GM18868 (cell line): ENCODE data around the gene MAPK4.

Experiments used
- ATAC-seq: cut with Tn5 transposase; IDR thresholded peaks from one replicate; pipeline ENCODE4 v1.9.1; 2021; ENCODE audit warnings: mild to moderate bottlenecking, moderate library complexity; ENCODE audit not compliant: unreplicated experiment

MAPK4 gene

DNA sequence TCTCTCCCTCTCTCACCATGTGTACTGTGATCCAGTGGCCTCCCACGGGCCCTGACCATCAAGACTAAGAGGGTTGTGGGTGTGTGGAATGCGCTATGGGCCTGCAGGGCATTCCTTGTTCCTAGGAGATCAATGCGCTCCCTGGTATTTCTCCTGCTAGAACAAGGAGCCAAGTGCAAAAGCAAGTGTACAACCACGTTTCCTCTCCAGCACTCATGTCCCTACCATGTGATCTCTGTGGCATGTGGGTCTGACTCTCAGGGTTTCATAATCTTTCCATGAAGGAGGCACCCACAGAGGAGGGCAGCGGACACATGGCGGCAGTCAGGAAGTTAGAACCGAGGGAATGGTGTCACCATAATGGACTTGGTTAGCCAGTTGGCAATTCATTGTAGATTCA is 91.4 kb downstream of the MAPK4 start:
- no peak for ATAC-seq

DNA sequence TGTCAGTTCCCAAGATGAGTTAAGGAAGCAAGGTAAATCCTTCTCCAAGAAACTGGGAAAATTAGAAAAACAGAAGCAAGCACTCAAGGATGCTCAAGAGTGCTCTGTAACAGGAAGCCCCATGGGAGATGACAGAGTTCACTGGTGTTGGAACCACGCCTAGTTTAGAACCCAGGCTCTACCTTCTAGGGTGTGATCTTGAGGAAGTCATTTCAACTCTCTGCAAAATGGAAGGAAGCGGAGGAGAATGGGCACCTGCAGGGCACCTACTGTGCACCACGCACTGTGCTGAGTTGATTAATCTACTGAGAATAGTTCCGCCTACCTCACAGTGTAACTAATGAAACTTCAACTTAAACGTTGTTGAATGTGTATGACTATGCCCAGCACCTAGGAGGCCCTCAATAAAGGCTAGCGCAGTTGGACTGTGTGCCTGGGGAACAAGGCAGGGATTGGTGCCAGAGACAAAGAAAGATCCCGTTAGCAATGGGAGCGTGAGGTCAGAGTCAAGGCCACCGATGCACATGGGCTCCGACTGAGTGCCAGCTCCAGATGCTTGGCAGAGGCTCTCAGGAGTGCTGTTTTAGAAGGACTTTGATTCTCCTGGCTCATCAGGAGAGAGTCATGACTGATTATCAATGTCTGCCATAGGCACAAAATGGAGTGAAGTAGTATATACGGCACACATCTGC is 93.7 kb downstream of the MAPK4 start:
- ATAC-seq = no peak

GRCh38 chr18:50654211-50654610 is 94.3 kb downstream of the MAPK4 start:
- no peak for ATAC-seq

DNA sequence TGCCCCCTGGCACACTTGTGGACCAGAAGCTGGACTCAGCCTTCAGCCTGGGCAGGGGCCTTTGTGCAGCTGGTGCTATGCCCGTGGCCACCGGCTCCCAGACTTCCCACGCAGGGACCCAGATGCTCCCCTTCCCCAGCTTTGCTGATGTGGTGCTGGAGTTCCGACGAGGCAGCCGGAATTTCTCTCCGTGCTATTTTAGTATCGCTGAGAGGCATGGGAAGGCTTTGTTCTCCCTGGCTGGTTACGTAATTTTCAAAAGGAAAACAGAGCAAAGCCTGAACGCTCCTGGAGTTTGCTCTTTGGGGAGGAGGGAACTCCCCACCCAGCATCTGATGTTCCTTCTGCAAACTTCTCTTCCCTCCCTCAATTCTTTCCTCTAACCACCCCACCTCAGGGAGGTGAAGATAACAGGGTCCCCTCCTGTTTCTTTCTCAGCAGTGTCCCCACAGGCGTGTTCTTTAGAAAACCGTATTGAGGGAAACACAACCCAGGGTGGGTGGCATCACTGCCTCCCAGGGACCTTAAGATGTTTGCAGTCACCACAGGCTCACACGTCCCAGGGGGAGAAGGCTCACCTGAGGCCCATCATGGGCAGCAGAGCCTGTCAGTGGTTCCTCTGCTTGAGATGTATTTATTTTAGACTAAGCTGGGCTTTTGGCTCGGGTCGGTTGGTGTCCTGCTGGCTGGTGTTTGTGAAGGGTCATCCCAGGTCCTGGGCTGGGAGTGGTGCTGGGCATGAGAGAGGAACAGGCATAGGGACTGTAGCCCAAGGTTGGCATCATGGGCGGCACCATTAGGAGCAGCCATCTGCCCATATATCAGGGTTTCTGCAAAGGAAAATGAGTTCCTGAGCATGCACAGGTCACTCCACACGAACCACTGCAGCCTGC is 95.0 kb downstream of the MAPK4 start:
- ATAC-seq = no peak

GRCh38 chr18:50656396-50656795 is 96.5 kb downstream of the MAPK4 start:
- no peak for ATAC-seq

- ATAC-seq = no peak
Observed at GRCh38 chr18:50656841-50657470, 97.1 kb downstream of the MAPK4 start.

- no peak for ATAC-seq
Observed at GRCh38 chr18:50658601-50659000, 98.7 kb downstream of the MAPK4 start.

DNA sequence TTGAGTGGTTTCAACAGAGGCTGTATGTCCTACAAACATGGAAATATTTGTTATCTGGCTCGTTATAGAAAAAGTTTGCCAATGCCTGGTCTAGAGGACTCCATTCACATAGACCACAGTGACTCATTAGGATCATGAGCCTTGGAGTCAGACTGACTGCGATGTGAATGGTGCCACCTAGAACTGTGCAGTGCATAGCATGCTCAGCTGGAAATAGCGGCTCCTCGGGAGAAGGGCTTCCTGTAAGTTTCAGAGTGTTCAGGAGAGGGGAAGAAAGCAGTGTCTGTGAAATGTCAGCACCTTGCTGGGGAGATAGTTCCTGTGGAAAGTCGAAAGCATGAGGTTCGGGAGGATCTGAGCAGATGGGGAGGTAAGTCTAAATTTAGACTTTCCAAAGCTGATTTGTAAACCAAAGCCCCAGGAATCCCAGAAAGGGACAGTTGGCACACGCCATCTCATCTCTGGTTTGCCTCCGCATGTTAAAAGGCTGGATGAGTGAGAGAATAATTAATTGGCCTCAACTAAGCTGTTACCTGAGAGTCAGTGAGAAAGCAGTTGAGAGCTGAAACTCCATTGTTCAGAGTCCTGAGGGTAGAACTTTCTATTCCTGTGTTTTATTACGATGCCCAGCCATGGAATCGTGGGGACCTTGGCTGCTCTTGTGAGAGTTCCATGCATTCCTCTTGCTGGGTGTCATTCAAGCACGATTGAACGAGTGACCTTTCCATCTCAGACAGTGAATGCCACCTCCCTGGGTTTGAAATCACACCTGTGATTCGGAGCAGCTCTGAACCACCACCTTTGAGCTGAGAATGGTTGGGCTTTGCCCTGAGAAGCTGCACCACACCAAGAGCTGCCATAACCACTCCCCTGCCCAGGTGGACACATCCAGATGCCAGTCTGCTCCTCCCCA is 99.5 kb downstream of the MAPK4 start:
- no peak for ATAC-seq

GRCh38 chr18:50661013-50661412 is 101.1 kb downstream of the MAPK4 start:
- ATAC-seq = no peak

DNA sequence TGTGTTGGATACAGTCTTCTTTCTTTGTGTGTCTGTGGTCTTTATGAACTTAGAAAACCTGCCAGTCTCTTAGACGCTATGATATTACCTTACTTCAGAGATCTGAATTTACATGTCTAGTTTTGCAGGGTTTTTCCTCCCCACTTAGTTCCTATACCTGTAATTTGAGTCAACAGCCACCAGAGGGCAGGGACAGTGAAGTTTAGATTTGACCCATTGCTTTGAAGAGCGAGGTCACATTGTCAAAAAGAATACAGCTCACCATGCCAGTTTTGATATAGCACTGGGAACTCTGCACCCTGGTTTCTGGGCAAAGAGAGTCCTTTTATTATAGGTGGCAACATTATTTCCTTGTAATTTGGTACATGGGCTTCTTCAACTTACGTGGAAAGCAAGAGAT is 102.3 kb downstream of the MAPK4 start:
- ATAC-seq = no peak

DNA sequence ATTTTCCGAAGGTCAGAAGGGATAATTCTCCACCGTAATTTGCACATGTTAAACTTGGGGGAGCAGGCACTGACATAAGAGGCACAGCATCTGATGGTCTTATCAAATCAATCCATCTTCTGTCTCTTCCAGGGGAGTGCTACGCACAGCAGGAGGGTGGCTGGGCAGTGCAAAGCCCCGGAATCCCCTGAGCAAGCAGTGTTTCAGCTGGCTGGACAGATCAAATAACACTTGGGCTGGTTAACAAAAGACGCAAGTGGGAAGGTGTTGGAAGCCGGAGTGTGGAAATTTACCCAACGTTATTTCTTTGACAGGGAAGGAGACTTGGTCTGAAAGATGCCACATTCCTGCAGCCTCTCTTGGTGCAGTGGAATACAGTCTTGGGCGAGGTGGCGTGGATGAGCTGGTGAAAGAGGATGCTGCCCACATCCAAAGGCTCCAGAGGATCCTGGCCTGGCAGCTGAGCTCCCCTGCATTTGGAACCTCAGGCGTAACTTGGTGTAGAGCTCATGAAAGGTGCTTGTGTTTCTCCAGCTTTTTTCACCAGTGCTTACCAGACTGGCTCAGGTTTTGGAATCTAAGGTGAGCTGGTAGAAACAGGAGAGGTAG is 103.0 kb downstream of the MAPK4 start:
- no peak for ATAC-seq

DNA sequence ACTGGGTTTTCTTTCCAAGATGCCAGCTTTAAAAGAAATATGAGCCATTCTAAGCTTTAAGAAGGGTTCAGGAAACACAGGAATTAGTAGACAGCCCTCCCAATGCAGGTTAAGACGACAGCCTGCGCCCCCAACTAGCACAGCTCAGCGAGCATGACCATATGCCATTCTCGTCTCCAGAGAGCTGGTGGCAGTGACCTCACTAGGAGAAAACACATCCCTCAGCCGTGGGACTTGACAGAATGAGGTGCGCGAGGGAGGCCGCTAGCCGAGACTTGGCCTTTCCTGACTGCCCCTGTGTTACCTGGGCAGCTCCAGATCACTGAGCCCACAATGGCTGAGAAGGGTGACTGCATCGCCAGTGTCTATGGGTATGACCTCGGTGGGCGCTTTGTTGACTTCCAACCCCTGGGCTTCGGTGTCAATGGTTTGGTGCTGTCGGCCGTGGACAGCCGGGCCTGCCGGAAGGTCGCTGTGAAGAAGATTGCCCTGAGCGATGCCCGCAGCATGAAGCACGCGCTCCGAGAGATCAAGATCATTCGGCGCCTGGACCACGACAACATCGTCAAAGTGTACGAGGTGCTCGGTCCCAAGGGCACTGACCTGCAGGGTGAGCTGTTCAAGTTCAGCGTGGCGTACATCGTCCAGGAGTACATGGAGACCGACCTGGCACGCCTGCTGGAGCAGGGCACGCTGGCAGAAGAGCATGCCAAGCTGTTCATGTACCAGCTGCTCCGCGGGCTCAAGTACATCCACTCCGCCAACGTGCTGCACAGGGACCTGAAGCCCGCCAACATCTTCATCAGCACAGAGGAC is 103.9 kb downstream of the MAPK4 start:
- no peak for ATAC-seq

DNA sequence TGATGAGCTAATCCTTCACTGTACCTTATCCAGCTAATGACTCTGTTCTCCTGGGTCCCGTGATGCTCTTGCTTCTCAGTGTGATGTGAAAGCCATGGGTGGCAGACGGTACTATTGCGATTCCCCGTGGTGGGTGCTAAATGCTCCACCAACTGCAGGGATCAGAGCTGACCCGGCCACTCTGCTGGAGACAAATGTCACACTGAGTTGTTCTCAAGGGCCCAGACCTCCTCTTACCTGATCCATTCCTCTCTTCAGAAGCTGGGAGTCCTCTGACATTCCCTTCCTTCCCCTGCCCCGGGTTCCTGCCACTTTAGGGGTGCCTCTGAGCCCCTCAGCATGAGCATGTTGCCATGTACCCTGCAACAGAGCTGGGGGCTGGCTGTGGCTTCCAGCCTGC is 105.1 kb downstream of the MAPK4 start:
- no peak for ATAC-seq

DNA sequence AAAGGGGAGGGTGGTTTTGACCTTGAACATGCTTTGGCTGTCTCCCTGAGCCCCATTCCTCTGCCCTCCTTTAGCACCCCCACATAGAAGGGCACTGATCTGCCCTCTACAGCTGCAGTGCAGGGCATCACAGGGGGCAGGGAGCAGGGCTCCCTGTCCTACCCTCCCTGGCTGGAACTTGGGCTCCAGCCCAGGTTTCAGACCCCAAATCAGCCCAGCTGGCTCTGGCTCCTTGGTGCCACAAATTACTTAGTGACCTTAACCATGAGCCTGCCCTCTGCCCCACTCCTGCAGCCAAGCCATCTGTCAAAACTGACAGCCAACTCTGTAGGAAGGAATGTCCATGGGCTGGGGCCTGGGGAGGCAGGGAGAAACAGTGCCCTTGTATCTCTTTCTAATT is 105.6 kb downstream of the MAPK4 start:
- ATAC-seq = no peak

- no peak for ATAC-seq
Observed at GRCh38 chr18:50666536-50666935, 106.6 kb downstream of the MAPK4 start.

DNA sequence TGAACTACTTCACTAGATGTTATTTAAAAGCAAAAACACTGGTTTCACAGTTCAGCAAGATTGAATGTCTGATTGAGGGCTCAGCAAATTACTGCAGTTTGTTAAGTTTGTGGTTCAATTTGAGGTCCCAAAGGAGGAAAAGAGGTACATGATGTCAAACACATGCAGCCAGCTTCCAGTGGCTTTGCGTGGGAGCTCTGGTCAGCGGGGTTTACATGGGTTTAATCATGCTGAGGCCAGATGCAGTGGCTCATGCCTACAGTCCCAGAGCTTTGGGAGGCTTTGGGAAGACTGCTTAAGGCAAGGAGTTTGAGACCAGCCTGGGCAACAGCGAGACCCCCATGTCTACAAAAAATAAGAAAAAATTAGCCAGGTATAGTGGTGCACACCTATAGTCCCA is 111.5 kb downstream of the MAPK4 start:
- no peak for ATAC-seq

GRCh38 chr18:50674307-50674980 is 114.6 kb downstream of the MAPK4 start:
- ATAC-seq = no peak

- no peak for ATAC-seq
Observed at GRCh38 chr18:50675043-50675442, 115.2 kb downstream of the MAPK4 start.

- ATAC-seq = no peak
Observed at GRCh38 chr18:50678651-50679050, 118.8 kb downstream of the MAPK4 start.
